Thoracic aorta (tissue), 2 donors: Measurements from ENCODE around the gene UBQLN4. TPM values are rescaled to one million over a fixed set of nuclear protein-coding genes. Genes with fewer than 3 reads are reported as not detected.
"Not testable (repeated sequence)": the region's sequence is repeated elsewhere in the genome, so short reads cannot be mapped to it uniquely, and the experiment has no call there.

ENCODE experiments used
- ATAC-seq: fragments of 150-250 bp; one replicate; pipeline ENCODE4 v1.8.0; 2017; ENCODE audit warnings: low read depth; ENCODE audit not compliant: insufficient number of reproducible peaks, low FRiP score
- DNase-seq: peaks from one replicate; pipeline ENCODE4 v3.0.0-alpha.2; 2020; ENCODE audit warnings: low spot score
- H3K27ac ChIP-seq, 2 donors: fragments of 200-600 bp; sonication (generic); 1 replicate in 1 of 2; 2 replicates in 1 of 2; pipeline ENCODE4 v1.5.1; 2016; ENCODE audit warnings: mild to moderate bottlenecking in 2 of 2, moderate library complexity in 2 of 2
- H3K27me3 ChIP-seq: fragments of 200-600 bp; sonication (generic); replicated peaks from 2 replicates; pipeline ENCODE4 v1.6.0; 2016; ENCODE audit warnings: mild to moderate bottlenecking; ENCODE audit not compliant: insufficient read depth
- H3K36me3 ChIP-seq: fragments of 200-600 bp; sonication (generic); one replicate; pipeline ENCODE4 v1.5.1; 2016
- H3K4me1 ChIP-seq, 2 donors: fragments of 200-600 bp; sonication (generic); 1 replicate in 1 of 2; 2 replicates in 1 of 2; pipeline versions ENCODE4 v1.5.1 to v1.6.0; 2016; ENCODE audit warnings: low read depth in 2 of 2, mild to moderate bottlenecking in 1 of 2; ENCODE audit not compliant: control insufficient read depth in 1 of 2
- H3K4me3 ChIP-seq: fragments of 200-600 bp; sonication (generic); 2 replicates; pipeline ENCODE4 v1.5.1; 2016; ENCODE audit warnings: mild to moderate bottlenecking
- H3K9me3 ChIP-seq: fragments of 200-600 bp; sonication (generic); 2 replicates; pipeline ENCODE4 v1.5.1; 2016
- total RNA-seq, 2 donors: library from RNA; depleted of rRNA; stranded (reverse); fragments of >200 nt; gene quantifications; one replicate each; pipeline versions ENCODE4 v1.1.0 to v1.2.3, GENCODE V29; 2016
- TF ChIP-seq, protein P1 (sequence below): fragments of 200-600 bp; sonication (generic); IDR thresholded peaks from one replicate; pipeline ENCODE4 v1.5.1; 2019; ENCODE audit warnings: antibody characterized with exemption

UBQLN4 gene
- total RNA-seq, 2 donors from 2014 or later, result 21.7 to 36.7 TPM

DNA sequence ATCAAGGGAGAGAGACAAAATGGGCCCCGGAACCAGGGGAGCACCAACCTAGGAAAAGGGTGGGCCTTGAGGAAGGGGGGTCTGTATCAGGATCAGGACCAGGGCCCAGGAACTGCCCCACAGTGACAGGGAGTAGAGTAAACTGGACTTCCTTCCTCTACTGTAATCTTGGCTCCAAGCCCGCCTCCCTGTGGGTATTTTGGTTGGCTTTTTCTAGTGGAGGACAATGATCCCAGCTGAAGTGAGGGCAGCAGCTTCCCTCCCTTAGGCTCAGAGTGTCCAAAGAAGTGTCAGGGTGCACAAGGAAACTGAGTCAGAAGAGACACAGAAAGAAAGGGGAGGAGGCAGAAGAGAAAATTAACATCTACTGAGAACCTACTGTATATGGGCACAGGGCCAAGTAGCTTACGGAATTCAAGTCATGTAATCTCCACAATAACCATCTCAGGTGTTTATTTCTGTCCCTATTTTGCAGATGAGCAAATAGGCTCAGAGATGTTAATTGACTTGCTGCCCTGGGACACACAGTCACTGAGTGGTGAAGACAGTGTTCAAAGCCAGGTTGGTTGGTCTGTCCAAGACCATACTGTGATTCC lies 4.8 kb downstream of the UBQLN4 start:
- Histone ChIP-seq H3K27me3 (no peaks in the 10 kb centered on the region), H3K9me3 (no peaks in the 10 kb centered on the region), H3K36me3 (peaks cover 16% of the 10 kb centered on the region), H3K27ac (no peak overlapping the region), H3K4me1 (peaks cover 3 to 6% of the 10 kb centered on the region in 2 donors), H3K4me3 (no peak overlapping the region)
- TF ChIP-seq, protein P1, sequence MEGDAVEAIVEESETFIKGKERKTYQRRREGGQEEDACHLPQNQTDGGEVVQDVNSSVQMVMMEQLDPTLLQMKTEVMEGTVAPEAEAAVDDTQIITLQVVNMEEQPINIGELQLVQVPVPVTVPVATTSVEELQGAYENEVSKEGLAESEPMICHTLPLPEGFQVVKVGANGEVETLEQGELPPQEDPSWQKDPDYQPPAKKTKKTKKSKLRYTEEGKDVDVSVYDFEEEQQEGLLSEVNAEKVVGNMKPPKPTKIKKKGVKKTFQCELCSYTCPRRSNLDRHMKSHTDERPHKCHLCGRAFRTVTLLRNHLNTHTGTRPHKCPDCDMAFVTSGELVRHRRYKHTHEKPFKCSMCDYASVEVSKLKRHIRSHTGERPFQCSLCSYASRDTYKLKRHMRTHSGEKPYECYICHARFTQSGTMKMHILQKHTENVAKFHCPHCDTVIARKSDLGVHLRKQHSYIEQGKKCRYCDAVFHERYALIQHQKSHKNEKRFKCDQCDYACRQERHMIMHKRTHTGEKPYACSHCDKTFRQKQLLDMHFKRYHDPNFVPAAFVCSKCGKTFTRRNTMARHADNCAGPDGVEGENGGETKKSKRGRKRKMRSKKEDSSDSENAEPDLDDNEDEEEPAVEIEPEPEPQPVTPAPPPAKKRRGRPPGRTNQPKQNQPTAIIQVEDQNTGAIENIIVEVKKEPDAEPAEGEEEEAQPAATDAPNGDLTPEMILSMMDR, result no peak
- DNase-seq (no peak), ATAC-seq (no peak)

GRCh38 chr1:156045076-156045475 lies 8.5 kb downstream of the UBQLN4 start:
- Histone ChIP-seq H3K27ac (no peak overlapping the region), H3K36me3 (peaks cover 46% of the 10 kb centered on the region), H3K9me3 (no peaks in the 10 kb centered on the region), H3K4me3 (no peak overlapping the region), H3K27me3 (no peaks in the 10 kb centered on the region), H3K4me1 (no peaks in the 10 kb centered on the region)
- no peak for ATAC-seq
- TF ChIP-seq, protein P1, result no peak
- no peak for DNase-seq

DNA sequence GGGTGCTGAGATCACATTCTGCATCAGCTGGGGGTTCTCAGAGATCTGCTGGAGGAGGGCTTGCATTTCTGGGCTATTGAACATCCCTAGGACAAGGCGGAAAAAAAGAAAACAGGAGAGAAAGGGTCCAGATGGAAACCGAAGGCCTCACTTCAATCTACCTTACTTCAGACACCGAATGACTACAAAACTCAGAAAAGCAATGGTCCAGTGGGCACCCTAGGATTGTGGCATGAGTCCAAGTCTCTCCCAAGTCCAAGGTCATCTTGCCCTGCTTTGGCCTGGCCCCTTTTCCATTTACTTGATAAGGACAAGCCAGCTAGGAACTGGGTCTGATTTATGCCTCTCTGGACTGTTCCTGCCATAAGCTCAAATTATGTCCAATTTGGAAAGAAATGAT lies 10.8 kb downstream of the UBQLN4 start:
- H3K27ac ChIP-seq, result no peak overlapping the region
- no peaks in the 10 kb centered on the region for H3K4me1 ChIP-seq
- H3K9me3 ChIP-seq, result no peaks in the 10 kb centered on the region
- H3K4me3 ChIP-seq, result no peak overlapping the region
- DNase-seq (no peak), ATAC-seq (no peak)
- TF ChIP-seq, protein P1, result no peak
- no peaks in the 10 kb centered on the region for H3K27me3 ChIP-seq
- peaks cover 44% of the 10 kb centered on the region for H3K36me3 ChIP-seq

DNA sequence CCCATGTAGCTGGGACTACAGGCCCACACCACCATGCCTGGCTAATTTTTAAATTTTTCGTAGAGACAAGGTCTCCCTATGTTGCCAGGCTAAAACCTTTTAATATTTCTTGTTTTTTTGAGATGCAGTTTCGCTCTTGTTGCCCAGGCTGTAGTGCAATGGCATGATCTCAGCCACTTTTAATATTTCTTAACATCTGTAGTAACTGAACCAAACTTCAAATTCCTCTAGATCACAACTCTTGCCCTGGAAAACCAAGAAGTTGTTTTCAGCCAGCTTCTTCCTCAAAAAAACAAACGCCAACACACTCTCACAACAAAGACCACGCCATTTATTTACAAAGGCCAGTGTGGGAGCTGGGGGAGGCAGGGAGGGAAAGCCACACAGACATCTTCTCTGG lies 18.6 kb downstream of the UBQLN4 start:
- DNase-seq, H3K27ac ChIP-seq, ATAC-seq, H3K27me3 ChIP-seq, H3K4me3 ChIP-seq, H3K9me3 ChIP-seq, H3K4me1 ChIP-seq: not testable (repeated sequence)
- H3K36me3 ChIP-seq, result peaks cover 11% of the 10 kb centered on the region

DNA sequence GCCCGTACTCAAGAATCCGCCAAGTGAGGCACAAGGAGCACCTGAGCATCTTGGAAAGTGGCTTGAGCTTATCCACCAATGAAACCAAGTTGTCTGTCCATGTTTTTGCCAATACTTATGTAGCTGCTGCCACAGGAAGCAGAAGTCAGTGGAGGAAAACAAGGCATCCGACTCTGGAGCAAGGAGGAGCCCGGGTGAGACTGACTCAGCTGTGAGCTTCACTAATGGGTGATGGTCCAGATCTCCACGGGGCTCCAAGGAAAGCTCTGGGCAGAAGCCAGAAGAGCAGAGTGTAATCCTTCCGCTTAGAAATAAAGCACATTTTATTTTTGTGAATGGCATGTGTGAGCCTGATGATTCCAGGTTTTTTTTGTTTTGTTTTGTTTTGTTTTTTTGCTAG lies 20.6 kb downstream of the UBQLN4 start:
- Histone ChIP-seq H3K27me3 (no peaks in the 10 kb centered on the region), H3K36me3 (peaks cover 5% of the 10 kb centered on the region), H3K27ac (no peak overlapping the region), H3K4me1 (no peaks in the 10 kb centered on the region), H3K9me3 (no peaks in the 10 kb centered on the region), H3K4me3 (no peak overlapping the region)
- no peak for ATAC-seq
- TF ChIP-seq, protein P1, result no peak
- DNase-seq, result no peak

- Histone ChIP-seq H3K9me3 (no peaks in the 10 kb centered on the region), H3K36me3 (no peaks in the 10 kb centered on the region), H3K27me3 (no peaks in the 10 kb centered on the region), H3K27ac (no peak overlapping the region), H3K4me1 (no peaks in the 10 kb centered on the region), H3K4me3 (no peak overlapping the region)
- DNase-seq (no peak), ATAC-seq (no peak)
- TF ChIP-seq, protein P1, result no peak
Observed at GRCh38 chr1:156026588-156026987, 27.0 kb downstream of the UBQLN4 start.
